ENCODE measurements around the gene IMMP2L. TPM values are rescaled to one million over a fixed set of nuclear protein-coding genes. Genes with fewer than 3 reads are reported as not detected.

IMMP2L gene
- total RNA-seq, 1 experiment from 2014 or later, result 8.8 TPM

DNA sequence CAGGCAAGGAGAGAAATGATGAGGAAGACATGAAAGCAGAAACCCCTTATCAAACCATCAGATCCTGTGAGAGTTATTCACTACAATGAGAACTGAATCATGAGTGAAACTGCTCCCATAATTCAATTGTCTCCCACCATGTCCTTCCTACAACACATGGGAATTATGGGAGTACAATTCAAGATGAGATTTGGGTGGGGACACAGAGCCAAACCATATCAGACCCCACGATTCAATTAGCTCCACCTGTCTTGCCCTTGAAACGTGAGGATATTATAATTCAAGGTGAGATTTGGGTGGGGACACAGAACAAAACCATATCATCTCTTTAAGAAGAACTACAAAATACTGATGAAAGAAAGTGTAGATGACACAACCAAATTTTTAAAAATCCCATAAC lies 128.9 kb downstream of the IMMP2L start:
- TF ChIP-seq POLR2AphosphoS5 (IDR thresholded peaks at IDR 0.05; ENCODE audit: low read depth, low read length) (no peak), SIN3A (IDR thresholded peaks at IDR 0.05; ENCODE audit: borderline replicate concordance, insufficient read depth, low read depth, low read length) (no peak), TCF7L2 (IDR thresholded peaks at IDR 0.05; ENCODE audit: low read depth, low read length) (no peak), REST (IDR thresholded peaks at IDR 0.05; ENCODE audit: insufficient read depth in 1 of 2, low read depth in 2 of 2, low read length in 1 of 2) (no peak)
- TF ChIP-seq, protein P1, sequence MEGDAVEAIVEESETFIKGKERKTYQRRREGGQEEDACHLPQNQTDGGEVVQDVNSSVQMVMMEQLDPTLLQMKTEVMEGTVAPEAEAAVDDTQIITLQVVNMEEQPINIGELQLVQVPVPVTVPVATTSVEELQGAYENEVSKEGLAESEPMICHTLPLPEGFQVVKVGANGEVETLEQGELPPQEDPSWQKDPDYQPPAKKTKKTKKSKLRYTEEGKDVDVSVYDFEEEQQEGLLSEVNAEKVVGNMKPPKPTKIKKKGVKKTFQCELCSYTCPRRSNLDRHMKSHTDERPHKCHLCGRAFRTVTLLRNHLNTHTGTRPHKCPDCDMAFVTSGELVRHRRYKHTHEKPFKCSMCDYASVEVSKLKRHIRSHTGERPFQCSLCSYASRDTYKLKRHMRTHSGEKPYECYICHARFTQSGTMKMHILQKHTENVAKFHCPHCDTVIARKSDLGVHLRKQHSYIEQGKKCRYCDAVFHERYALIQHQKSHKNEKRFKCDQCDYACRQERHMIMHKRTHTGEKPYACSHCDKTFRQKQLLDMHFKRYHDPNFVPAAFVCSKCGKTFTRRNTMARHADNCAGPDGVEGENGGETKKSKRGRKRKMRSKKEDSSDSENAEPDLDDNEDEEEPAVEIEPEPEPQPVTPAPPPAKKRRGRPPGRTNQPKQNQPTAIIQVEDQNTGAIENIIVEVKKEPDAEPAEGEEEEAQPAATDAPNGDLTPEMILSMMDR (IDR thresholded peaks at IDR 0.05), result no peak
- Histone ChIP-seq H3K27ac (ENCODE audit: low read length) (no peak overlapping the region), H3K27me3 (ENCODE audit: control insufficient read depth, insufficient read depth, low read length) (no peaks in the 10 kb centered on the region), H3K36me3 (ENCODE audit: control insufficient read depth, insufficient read depth, low read length) (no peaks in the 10 kb centered on the region), H3K4me1 (ENCODE audit: control insufficient read depth, insufficient read depth, low read length) (no peaks in the 10 kb centered on the region), H3K4me3 (ENCODE audit: low read depth in 2 of 2, low read length in 2 of 2) (no peak overlapping the region), H3K9me3 (ENCODE audit: control insufficient read depth, insufficient read depth, low read depth, low read length) (no peaks in the 10 kb centered on the region; the same call in 1 of the 2 replicates)
- ChIA-PET CTCF (no interaction called here), POLR2A (no interaction called here)
- BruUV-seq (replicated peaks), result no TSS peak
- intact Hi-C loops (cut with micrococcal nuclease; ENCODE audit: unreplicated experiment), result no loop called here
- DNase-seq (ENCODE audit: low read depth, low spot score) (no peak), ATAC-seq (no peak)
- in situ Hi-C loops (cut with HindIII; ENCODE audit: low pct_unique_long_range_greater_than_20kb, low sequenced_read_pairs), result no loop called here

GRCh38 chr7:111429781-111430180 lies 132.5 kb downstream of the IMMP2L start:
- H3K4me1 ChIP-seq (ENCODE audit: control insufficient read depth, insufficient read depth, low read length), result no peaks in the 10 kb centered on the region
- POLR2A ChIA-PET, result no interaction called here
- H3K27ac ChIP-seq (ENCODE audit: low read length), result no peak overlapping the region
- in situ Hi-C loops (cut with HindIII; ENCODE audit: low pct_unique_long_range_greater_than_20kb, low sequenced_read_pairs), result no loop called here
- ATAC-seq, result no peak
- CTCF ChIA-PET, result no interaction called here
- no peak overlapping the region for H3K4me3 ChIP-seq (ENCODE audit: low read depth in 2 of 2, low read length in 2 of 2)
- no peaks in the 10 kb centered on the region for H3K36me3 ChIP-seq (ENCODE audit: control insufficient read depth, insufficient read depth, low read length)
- TF ChIP-seq TCF7L2 (IDR thresholded peaks at IDR 0.05; ENCODE audit: low read depth, low read length) (no peak), SIN3A (IDR thresholded peaks at IDR 0.05; ENCODE audit: borderline replicate concordance, insufficient read depth, low read depth, low read length) (no peak), REST (IDR thresholded peaks at IDR 0.05; ENCODE audit: insufficient read depth in 1 of 2, low read depth in 2 of 2, low read length in 1 of 2) (no peak), POLR2AphosphoS5 (IDR thresholded peaks at IDR 0.05; ENCODE audit: low read depth, low read length) (no peak)
- TF ChIP-seq, protein P1 (IDR thresholded peaks at IDR 0.05), result no peak
- H3K27me3 ChIP-seq (ENCODE audit: control insufficient read depth, insufficient read depth, low read length), result no peaks in the 10 kb centered on the region
- no peaks in the 10 kb centered on the region; the same call in 1 of the 2 replicates for H3K9me3 ChIP-seq (ENCODE audit: control insufficient read depth, insufficient read depth, low read depth, low read length)
- no TSS peak for BruUV-seq (replicated peaks)
- DNase-seq (ENCODE audit: low read depth, low spot score), result no peak
- intact Hi-C loops (cut with micrococcal nuclease; ENCODE audit: unreplicated experiment), result no loop called here
